GM18499 (cell line): ENCODE data around the gene TIMM22.

Experiments
- ATAC-seq: cut with Tn5 transposase; IDR thresholded peaks from one replicate; pipeline ENCODE4 v1.9.1; 2021; ENCODE audit warnings: moderate number of reproducible peaks; ENCODE audit not compliant: insufficient read depth, unreplicated experiment

Gene TIMM22

DNA sequence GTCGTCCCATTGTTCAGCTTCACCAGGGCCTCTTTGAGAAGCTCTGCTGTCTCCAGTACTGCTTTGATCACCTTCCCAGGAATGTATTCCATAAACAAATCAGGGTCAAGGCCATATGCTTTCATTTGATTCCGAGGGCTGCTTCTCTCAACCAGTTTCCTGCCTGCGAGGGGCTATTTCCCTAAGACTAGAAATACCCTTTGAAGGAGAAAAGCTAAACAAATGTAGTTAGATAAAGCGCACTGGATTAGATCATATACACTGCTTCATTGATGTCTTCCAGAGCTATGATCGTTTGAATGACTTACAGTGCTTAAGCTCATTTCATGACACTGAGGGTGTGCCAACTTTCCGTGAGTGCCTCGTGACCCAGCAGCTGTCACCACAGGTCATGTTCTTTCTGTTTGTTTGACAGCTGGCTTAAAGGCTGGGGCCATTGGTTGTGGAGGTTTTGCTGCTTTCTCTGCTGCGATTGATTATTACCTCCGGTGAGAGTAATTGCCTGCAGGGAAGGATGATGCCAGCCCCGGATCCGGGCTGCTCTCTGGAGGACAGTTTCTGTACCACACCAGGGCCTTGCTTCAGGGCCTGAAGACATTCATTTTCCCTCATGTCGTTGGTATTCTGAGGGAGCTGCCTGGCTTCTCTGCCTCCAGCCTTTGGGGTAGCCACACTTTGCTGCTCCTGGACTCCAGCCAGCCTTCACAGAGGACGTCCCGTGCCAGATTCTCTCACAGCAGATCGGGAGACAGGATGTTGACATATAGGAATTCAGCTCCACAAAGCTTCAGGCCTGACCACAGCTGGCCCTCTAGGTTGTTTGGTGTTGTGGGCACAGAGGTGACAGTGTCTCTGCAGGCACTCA lies 3.9 kb downstream of the TIMM22 start:
- ATAC-seq, result no peak

DNA sequence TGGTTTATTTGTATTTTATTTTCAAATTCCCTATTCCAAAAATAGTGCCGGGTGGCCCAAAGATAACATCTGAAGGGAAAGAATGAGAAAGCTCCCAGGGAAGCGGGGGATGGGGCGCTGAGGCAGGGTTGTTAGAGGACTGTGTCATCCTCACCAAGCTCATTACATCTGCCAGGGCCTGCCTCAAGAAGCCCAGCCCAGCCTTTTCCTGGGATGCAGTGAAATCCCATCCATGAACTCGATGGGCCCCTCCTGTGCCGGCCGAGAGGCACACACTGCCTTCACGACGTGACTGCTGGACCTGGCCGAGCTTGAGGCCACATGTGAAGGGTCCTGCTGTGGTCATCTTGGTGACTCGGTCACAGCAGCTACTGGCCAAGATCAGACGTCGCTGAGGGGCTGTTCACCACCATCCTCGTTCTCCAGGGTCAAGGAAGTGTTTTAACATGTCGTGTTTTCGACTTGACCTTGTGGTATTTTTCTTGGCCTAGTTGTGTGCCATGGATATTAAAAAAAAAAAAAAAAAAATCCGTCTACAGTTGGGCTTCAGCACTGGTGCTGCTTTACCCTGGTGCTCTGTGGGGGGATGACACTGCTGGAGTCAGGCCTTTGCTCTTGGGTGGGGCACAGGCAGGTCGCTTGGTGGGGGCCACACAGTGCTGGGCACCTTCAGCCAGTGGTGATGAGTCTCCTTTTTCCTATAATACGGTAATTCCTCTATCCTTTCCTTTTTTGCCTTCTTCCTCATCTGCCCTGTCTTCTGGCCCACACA lies 4.9 kb downstream of the TIMM22 start:
- ATAC-seq, result no peak

DNA sequence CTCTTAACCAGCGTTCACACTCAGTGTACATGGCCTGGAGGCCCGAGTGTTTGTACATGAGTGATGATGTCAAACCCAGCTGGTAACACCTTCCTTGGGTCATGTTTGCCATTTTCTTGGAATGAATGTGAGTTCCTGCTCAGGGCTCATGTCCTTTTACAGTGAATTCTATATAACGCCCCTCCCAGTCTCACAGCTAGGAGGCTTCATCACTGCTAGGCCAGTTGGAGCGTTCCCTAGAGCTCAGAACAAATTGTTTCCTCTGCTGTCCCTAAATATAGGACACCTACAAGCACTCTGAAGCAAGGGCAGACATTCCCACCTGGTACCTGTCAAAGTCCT lies 5.5 kb downstream of the TIMM22 start:
- no peak for ATAC-seq

DNA sequence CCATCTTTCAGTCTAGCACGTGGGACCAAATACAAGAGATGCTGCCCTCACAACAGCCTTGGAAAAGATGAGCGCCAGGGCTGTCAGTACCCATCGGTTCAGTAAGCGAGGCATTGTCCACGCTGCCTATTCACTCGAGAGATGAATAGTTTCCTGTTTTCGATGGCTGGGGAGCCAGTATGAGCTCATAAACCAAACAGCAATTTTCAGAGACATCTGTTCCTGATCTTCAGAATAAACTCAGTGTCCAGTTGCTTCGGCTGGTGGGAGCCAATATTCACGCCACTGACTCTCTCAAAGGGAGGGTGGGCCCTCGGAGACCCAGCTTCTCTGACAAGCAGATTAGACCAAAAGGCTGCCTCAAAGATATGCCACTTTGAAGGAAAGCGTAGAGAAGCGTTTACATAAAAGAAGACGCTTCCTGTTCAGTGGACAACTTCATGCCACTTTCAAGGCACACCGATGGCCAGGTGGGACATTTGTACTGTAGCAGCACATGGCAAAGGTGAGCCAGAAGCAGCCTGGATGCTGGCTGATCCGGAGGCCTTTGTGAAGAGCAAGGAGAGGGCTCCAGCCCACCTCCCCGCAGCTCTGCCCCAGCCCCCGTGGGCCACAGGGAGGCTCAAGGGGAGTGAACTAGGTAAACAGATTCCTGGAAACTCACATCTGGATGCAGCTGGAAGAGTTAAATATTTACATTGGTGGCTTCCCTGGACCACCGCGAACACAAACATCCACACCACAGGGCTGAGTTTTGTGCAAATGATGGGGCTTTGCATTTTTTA lies 6.0 kb downstream of the TIMM22 start:
- no peak for ATAC-seq

DNA sequence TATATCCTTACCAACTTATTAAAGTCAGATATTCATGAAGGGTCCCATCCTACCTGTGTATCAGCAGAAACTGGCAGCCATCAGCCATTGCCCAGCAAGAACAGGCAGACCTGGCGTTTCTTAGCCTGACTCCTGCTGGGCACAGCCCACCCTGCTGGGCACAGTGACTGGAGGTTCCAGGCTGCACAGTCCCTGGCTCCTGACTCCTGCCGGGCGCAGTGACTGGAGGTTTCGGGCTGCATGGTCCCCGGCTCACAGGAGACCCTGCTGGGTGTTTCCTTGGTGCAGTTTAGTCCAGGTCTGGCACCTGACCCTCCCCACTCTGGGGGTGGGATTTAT lies 6.7 kb downstream of the TIMM22 start:
- ATAC-seq, result no peak

DNA sequence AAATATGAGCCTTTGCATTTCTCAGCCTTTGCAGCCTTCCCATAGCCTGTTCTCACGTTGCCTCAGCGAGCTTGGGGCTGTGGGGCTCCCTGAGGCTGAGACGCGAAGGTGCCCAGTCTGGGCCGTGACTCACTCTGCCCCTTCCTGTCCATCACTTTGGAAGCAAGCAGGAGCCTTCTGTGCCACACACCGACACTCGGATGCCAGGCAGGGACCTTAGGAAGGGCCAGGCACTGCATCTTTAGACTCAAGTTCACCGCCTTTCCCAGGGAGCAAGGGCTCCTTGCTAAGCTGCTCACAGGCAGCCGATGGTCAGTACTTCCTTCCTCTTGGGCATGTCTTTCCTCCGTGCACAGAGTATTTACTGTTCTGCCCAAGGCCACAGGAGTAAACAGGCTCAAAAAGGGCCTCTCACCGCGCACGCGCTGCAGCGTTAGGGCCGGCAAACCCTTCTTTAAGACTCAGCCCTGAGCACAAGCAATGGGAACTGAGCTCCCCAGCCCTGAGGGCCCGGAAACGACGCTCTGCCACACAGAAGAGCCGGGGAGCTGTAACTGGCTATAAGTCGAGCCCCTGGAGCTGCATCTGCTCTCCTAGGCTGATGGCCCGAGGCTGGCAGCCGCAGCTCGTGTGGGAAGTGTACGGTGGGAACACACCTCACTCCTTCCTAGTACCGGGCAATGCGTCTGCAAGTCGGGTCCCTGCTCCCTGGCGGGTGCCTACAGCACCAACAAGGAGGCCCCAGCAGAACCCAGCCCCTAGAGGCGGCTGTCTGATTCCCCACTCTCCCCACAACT lies 7.2 kb downstream of the TIMM22 start:
- ATAC-seq, result no peak

DNA sequence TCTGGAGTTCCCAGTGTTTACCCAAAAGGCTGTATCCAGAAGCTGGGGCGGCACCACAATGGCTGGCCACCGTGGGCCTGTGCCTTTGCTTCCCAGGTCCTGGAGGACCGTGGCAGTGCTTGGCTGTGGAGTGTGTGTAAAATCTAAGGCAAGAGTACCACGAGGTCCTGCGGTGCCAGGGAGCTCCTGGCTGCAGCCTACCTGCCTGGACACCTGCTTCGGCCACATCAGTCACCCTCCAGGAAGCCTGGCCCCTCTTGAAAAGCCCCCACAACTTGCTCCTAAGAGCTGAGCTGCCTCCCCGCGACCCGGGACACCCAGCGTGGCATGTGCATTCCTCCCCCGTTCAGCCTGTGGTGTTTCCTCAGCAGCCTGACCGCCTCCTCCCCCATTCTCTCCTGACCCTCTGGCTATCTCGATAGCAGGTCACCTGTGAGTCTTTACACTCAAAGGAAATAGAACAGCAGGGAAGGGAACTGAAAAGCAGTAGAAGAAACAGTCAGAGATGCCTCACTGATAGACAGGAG lies 7.9 kb downstream of the TIMM22 start:
- ATAC-seq, result no peak

DNA sequence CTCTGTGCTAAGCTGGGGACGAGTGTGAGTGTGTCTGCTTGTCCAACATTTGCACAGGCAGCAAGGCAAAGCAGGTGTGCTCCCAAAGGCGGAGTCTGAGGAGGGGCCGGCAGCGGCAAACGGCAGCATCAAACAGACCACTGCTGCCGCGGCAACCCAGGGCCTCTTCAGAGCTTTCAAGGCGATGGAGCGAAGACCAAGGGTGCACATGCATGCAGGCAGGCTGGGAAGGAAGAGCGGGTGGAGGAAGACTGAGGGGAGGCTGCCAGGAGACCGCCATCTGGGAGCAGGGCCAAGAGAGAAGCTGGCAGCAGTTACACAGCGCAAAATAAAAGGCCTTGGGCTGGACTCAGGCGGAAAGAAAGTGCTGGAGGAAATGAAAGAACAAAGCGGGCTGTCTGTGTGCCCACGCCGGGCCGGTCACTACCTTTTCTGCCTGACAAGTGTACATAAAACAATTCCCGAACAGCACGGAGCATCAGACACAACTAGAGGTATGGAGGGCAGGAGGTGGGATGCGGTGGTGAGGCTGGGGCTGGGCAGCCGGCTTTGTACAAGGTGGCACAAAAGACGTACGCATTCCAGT lies 8.5 kb downstream of the TIMM22 start:
- no peak for ATAC-seq

DNA sequence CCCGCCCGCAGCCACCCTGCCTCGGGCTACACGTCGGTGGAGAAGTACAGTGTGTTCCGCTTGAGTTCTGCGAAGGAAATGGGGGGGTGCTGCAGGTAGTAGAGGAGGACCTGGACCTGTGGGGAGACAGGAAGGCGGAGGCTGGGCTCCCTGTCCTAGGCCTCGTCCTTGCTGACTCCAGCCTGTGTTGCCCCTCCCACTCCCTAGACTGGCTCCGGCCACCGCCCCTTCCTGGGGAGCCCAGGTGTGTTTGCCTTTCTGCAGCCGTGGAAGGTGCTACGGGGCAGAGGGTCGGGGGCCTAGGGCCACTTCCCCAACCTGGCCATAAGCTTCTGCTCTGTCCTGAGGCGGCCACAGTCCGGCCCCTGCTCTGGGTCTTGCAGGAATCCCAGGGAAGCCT lies 9.1 kb downstream of the TIMM22 start:
- no peak for ATAC-seq

DNA sequence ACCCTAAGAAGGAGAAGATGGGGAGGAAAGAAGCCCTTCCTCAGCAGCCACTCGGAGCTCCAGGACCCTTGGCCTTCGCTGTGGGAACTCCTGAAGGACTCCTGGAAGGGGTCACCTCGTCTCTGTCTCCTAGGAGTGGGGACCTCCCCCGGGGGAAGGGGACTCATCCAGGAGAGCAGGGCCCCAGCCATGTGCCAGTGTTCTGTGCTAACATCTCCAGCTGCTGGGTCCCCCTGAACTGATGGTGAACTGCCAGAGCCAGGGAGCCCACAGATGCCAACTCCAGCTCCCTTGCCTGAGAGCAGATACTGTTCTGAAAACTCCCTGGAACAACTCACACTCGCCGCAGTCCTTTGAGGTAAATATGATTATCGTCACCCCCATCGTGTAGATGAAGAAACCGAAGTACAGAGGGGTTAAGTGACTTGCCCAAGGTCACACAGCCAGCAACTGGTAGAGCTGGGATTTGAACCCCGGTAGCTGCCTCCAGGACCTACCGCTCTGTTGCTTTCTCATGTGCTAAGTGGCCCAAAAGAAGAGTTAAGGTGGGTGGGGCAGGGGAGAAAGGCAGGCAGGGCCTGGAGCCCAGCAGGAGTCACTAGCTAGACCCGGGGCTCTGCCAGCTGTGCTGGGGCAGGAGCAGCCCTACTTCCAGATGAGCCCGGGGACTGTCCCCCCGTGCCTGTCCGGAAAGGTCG lies 10.5 kb downstream of the TIMM22 start:
- ATAC-seq, result no peak

DNA sequence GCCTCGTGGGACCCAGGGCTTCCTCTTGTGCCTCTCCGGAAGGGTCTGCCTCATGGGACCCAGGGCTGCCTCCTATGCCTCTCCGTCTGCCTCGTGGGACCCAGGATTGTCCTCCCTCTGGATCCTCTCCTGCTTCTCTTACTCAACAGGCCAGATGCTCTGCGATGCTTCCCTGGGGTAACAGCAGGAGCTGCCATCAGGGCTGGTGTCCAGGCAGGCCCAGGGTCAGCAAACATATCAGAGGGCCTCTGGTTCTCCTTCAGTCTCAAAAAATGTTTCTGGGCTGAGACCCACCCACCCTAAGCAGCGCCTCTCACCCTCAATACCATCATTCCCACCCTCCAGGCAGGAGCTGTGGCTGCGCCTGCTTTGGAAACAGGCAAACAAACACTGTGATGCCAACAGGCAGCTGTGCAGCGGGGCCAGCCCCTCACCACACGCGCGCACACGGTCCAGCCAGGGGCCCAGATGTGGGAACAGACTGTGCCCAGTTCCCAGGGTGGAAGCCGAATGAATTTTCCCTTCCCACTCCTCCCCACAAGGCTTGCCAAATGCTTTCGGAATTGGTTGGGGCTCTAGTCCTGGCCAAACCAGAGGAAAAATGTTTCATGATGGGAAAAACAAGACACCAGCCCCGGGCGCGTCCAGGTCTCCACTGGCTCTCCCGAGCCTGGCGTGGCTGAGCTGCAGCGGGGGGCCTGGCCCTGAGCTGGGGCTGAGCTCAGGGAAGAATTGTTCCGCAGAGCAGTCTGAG lies 11.3 kb downstream of the TIMM22 start:
- no peak for ATAC-seq

DNA sequence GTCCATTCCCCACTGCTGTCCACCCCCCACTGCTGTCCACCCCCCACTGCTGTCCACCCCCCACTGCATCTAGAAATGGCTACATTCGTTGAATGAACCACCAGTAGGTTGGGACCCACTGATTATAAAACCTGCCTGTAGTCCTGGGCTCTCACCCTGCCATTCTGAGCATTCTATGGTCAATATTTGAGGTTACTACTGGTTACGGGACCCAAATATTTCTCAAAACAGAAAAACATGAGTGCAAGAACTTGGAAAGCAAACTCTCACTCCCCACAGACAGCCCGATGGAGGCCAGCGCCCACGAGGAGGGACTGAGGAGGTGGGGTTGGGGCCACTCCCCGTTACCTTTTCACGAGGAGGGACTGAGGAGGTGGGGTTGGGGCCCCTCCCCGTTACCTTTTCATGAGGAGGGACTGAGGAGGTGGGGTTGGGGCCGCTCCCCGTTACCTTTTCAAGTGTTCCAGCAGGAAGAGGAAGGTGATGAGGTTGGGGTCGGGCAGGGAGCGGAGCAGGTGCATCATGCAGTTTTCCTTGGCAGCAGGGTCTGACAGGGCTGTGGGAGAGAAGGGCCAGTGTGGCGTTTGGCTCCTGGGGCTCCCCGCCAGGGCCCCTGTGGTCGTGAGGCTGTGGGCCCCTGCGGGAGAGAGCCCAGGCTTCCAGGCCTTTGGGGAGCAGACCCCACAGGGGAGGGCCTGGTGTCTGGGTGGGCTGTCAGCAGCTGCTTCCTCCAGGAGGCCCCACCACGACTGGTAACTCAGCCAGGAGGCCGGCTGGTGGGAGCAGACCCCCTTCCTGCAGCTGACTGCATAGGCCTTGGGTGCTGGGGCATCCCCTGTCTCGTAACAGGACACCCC lies 12.5 kb downstream of the TIMM22 start:
- no peak for ATAC-seq

DNA sequence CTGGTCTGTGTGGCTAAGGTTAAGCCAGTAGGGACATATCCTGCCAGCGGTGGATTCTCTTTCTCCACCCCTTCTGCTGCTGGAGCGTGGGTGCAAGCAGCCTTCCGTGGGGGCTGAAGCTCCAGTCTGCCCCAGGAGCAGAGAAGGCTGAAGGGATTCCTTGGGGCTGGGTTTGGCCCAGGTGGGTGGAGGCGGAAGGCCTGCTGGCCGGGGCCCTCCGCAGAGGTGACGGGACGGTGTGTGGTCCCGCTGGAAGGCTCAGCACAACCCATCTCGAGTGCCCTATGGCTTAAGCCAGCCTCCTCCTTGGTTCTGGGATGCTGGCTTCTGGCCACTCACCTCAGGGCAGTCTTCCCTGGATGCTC lies 13.1 kb downstream of the TIMM22 start:
- no peak for ATAC-seq

DNA sequence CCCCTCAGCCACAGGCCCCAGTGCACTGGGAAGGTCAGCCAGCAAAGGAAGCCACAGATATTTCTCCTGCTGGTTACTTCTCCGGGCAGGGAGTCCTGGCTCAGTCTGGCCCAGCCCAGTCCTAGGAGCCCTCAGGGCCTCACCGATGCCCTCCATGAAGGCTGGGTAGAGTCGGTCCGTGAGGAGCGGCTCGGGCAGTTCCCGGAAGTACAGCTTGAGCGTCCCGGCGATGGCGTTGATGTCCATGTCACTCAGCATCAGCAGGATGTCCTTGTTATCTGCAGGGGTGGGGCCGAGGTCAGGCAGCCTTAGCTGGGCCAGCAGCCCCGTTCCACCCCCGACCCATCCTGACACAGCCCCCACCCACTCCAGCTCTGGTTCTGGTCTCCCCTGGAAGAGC lies 13.7 kb downstream of the TIMM22 start:
- ATAC-seq, result no peak

DNA sequence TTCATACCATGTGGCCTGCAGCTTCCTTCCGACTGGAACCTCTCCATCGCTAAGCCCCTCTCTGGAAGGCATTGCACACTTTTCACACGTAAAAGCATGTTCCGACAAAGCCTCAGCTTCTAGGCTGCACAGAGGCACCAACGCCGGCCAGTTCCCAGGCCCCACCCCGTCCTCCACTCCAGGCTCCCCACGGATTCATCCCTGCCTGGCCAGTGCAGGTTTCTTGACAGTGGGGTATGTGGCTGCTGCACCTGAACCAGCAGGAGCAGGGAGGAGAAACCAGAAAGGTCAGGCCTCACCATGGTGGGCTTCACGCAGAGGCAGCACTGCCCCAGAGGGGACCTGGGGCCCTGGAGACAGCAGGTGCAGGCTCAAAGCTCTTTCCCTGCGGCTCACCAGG lies 14.2 kb downstream of the TIMM22 start:
- no peak for ATAC-seq

DNA sequence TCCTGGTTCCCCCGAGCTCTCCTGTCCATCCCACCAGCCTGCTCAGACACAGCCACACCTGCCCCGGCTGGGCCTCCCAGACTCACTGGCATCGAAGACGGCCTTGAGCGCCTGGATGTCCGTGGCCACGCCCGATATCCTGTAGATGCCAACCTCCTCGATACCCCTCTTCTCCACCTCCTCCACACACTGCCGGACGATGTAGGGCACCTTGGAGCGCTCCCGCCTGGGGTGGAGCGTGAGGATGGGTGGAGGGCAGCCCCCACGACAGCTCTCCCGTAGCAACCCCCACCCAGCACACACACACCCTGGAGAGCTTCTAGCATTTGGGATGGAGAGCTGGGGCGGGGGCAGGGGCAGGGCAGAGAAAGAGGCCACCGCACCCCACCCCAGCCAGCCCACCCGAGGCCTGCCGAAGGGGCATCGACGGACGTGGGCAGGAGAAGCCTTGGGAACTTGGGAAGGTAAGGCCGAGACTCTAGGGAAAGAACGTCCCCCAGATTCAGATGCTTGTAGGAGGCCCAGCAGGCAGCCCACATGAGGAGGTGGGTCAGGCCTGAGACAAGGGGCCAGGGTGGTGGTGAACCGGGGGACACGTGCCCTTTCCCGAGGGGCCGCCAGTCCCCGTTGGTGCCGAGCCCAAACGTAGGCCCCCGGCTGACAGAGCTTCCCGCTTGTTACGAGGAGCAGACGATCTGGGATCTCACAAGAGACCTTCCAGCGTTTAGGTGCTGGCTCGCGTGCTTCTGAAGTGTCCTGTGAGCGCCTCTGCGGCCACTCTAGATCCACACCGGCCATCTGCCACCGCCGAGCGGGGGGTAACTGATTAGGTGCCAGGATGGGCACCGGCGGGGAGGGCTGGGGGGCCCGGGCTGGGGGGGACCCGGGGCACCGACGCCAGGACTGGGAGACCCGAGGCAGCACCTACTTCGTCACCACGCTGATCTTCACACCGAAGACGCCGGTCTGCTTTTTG lies 15.1 kb downstream of the TIMM22 start:
- ATAC-seq, result no peak
